Mucosa of descending colon (tissue), 3 donors: ENCODE measurements around the gene AOPEP. TPM values are rescaled to one million over a fixed set of nuclear protein-coding genes. Genes with fewer than 3 reads are reported as not detected.
A peak's percentile ranks its signal among the peaks of the same experiment; 100 is the strongest.

Experiments used
- ATAC-seq: fragments of 200-7000 bp; cut with Tn5 transposase; one replicate; pipeline ENCODE4 v1.9.1; 2020; ENCODE audit warnings: mild to moderate bottlenecking, moderate library complexity
- DNase-seq, 3 donors: peaks; one replicate each; pipeline ENCODE4 v3.0.0-alpha.2; 2020
- H3K36me3 ChIP-seq: fragments of 200-600 bp; one replicate; pipeline ENCODE4 v1.8.0; 2021; ENCODE audit warnings: low read depth, mild to moderate bottlenecking
- H3K4me1 ChIP-seq: fragments of 200-600 bp; one replicate; pipeline ENCODE4 v1.8.0; 2021; ENCODE audit warnings: low read depth, mild to moderate bottlenecking
- H3K4me3 ChIP-seq: fragments of 200-600 bp; one replicate; pipeline ENCODE4 v1.8.0; 2021; ENCODE audit warnings: mild to moderate bottlenecking
- H3K9me3 ChIP-seq: fragments of 200-600 bp; one replicate; pipeline ENCODE4 v1.8.0; 2021; ENCODE audit warnings: mild to moderate bottlenecking
- intact Hi-C, 2 donors: fragments of 100-400 bp; cut with DNase I in 1 of 2; cut with micrococcal nuclease in 1 of 2; formaldehyde crosslinking; loops; one replicate each; pipeline versions ENCODE4 v1.11.0 to v1.11.1; 2022; cut with DNase I, micrococcal nuclease
- total RNA-seq, 3 donors: library from RNA; stranded (reverse); fragmentation: NEBNext Ultra II Directional in 2 of 3; extraction: Animal tissue kit (Norgen Biotek cat#: 25700) in 2 of 3; gene quantifications; one replicate each; pipeline versions ENCODE4 v1.2.1 to v1.2.4, GENCODE V29; 2021 to 2023
- TF ChIP-seq, protein P1 (sequence below): fragments of 200-600 bp; IDR thresholded peaks from one replicate; pipeline ENCODE4 v1.8.0; 2022; ENCODE audit warnings: antibody characterized with exemption, mild to moderate bottlenecking
- donor health status: DM: no; HTN: no; CAD: no; lungs with moderate emphysema.
- donor health status: DM: no; HTN: no; CAD: no.
- donor health status: DM: no; HTN: yes; CAD: no.

AOPEP gene
- total RNA-seq, 3 donors from 2014 or later, result 47.5 to 102 (median 57.8) TPM

DNA sequence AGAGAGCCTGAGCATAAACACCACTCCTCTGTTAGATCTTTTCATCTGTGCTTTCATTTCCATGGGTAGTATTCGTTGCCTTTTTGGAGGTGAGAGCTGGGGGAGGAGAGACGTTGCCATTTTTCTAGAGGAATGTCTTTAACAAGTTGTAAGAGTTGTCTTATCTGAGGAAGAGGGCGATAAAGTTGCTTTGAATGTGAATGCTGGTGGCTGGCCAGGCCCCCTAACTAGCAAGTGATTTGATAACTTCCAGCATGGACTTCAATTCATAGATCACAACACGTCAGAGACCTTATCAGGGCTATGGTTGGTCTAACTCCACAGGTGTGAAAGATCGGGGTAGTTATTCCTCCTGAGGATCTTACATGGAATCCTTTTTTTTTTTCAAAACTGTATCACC, 30.0 kb upstream of the AOPEP start:
- TF ChIP-seq, protein P1, sequence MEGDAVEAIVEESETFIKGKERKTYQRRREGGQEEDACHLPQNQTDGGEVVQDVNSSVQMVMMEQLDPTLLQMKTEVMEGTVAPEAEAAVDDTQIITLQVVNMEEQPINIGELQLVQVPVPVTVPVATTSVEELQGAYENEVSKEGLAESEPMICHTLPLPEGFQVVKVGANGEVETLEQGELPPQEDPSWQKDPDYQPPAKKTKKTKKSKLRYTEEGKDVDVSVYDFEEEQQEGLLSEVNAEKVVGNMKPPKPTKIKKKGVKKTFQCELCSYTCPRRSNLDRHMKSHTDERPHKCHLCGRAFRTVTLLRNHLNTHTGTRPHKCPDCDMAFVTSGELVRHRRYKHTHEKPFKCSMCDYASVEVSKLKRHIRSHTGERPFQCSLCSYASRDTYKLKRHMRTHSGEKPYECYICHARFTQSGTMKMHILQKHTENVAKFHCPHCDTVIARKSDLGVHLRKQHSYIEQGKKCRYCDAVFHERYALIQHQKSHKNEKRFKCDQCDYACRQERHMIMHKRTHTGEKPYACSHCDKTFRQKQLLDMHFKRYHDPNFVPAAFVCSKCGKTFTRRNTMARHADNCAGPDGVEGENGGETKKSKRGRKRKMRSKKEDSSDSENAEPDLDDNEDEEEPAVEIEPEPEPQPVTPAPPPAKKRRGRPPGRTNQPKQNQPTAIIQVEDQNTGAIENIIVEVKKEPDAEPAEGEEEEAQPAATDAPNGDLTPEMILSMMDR, result no peak
- H3K9me3 ChIP-seq, result no peaks in the 10 kb centered on the region
- no peaks in the 10 kb centered on the region for H3K36me3 ChIP-seq
- intact Hi-C loops, result no loop called here
- no peaks in the 10 kb centered on the region for H3K4me1 ChIP-seq
- DNase-seq, result no peak
- ATAC-seq, result no peak
- H3K4me3 ChIP-seq, result no peak overlapping the region

DNA sequence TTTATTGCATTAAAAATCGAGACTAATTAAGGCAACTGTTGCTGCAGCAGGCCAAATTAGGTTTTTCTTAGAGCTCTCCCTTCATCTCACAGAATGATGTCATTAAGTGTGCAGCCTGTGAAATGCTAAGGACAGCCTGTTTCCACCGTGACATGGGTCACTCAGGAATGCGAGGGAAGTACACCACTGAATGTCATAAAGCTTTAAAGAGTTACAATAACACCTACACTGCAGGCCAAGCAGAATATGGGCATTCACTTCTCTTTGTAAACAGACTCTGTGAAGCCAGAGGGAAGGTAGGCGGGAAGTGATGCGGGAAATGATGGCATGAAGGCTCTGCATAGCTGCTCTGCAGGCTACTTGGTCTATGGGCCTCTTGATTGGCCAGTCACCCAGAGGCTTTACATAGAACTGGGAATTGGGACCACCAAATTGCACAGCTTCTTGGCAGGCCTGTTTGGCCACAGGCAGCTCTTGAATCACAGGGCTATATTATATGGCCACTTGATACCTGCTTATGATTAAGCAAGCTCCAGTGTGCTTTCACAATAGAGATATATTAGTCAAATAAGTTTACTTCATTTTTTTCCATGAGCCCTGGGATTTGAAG, 28.4 kb upstream of the AOPEP start:
- TF ChIP-seq, protein P1, result no peak
- no peaks in the 10 kb centered on the region for H3K9me3 ChIP-seq
- intact Hi-C loops, result no loop called here
- H3K4me3 ChIP-seq, result no peak overlapping the region
- no peaks in the 10 kb centered on the region for H3K36me3 ChIP-seq
- ATAC-seq (peak; percentile 15), DNase-seq (no peak)
- no peaks in the 10 kb centered on the region for H3K4me1 ChIP-seq

DNA sequence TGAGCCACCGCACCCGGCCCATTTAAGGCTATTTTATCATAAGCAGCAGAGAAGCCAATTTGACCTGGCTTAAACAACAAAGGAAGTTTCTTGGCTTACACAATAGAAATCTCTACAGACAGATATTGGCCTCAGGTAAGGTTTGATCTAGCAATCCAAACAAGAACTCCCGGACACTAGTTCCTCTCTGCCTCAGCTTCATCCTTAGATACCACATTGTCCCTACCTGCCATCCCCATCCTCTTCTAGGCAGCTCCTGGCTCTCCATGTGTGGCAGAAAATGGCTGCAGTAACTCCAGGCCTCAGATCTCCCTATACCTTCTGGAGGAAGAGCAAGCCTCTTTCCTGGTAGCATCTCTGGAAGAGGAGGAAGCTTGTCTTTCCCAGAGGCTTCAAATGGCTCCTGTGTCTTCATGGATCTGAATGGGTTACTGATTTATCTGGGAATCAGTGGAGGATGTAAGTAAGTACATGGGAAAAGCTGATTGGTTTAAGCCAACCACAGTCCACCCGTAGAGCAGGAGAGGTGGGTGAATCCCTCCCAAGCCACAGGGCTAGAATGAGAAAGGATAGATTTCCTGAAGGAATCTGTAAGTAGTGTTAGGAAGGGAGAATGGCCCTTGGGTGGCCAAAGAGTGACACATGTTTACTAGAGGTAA, 26.7 kb upstream of the AOPEP start:
- DNase-seq, result no peak
- no peaks in the 10 kb centered on the region for H3K36me3 ChIP-seq
- ATAC-seq, result no peak
- H3K4me1 ChIP-seq, result no peaks in the 10 kb centered on the region
- H3K9me3 ChIP-seq, result no peaks in the 10 kb centered on the region
- TF ChIP-seq, protein P1, result no peak
- H3K4me3 ChIP-seq, result no peak overlapping the region
- intact Hi-C loops, result no loop called here

DNA sequence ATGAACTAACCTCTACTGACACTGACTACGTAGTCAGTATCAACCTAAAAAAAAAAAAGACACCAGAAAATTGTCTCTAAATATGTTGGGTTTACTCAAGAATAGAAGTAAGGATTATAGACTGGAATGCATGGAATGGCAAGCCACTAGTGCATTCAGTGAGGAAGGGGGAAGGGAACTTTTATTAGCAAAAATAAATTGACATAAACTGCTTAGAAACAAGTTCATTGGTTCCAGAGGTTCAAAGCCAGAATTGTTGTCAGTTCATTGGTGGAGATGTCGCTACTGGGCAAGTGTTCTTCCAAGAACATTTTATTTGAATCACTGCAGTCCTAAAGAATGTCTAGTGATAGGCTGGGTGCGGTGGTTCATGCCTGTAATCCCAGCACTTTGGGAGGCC, 26.1 kb upstream of the AOPEP start:
- TF ChIP-seq, protein P1, result no peak
- DNase-seq (no peak), ATAC-seq (no peak)
- no peaks in the 10 kb centered on the region for H3K9me3 ChIP-seq
- no peaks in the 10 kb centered on the region for H3K4me1 ChIP-seq
- intact Hi-C loops, result no loop called here
- H3K36me3 ChIP-seq, result no peaks in the 10 kb centered on the region
- H3K4me3 ChIP-seq, result no peak overlapping the region

DNA sequence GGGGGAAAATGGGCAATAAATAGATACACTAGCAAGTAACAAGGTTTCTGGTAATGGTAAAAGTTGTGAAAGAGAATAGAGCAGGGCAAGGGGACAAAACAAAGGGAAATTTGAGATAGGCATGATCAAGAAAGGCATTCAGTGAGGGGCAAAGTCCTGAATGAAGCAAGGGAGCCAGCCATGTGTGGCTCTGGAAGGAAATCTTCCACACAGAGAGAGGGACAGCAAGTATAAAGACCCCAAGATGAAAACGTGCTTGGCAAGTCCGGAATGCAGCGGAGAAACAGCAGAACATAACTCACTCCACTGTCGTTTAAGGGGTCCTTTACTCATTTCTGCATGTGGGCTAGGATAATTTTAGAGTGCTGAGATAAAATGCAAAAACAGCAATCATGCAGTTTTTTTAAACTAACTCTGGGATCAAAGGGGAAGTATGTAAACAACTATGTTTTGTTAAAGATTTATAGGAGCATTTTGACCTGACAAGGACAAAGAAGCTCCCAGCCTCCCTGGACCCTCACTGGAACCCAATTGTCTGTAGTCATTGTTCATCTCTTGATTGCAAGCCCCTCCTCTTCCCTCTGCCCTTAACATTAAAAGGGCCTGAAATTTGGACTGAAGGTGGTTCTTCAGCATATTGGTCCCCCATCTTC, 22.9 kb upstream of the AOPEP start:
- intact Hi-C loops, result no loop called here
- DNase-seq (no peak), ATAC-seq (no peak)
- H3K9me3 ChIP-seq, result no peaks in the 10 kb centered on the region
- TF ChIP-seq, protein P1, result no peak
- no peaks in the 10 kb centered on the region for H3K4me1 ChIP-seq
- no peak overlapping the region for H3K4me3 ChIP-seq
- H3K36me3 ChIP-seq, result no peaks in the 10 kb centered on the region
